ENCODE measurements around the gene GPC5. TPM values are rescaled to one million over a fixed set of nuclear protein-coding genes. Genes with fewer than 3 reads are reported as not detected.

GPC5 gene
- total and polyA plus RNA-seq, 2 of the 8 experiments (the other 6 are each of a cell fraction or from before 2014, with no cell fraction given) = 0.20 to 0.39 TPM

DNA sequence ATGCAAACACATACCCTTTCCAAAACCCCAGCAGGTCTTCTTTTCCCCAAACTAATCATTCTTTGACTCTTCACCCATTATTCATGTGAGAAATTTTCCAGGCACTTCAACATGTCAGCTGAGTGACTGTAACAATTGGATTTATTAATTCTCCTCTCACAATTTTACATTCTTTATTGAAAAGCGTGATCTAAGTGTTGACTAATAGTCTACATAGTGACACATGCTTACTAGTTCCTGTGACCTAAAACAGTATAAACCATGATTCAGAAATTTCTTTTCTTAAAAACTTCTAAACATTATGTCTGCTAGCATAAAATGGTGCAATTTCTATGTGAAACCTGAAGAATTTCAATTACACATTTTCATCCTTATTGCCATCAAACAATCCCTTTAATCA lies 532.3 kb downstream of the GPC5 start:
- Histone ChIP-seq H3K9ac (replicated peaks in 1 of 4; ENCODE audit: extremely low read depth in 1 of 4, low read depth in 3 of 4, low read length in 3 of 4) (no peak overlapping the region), H4K91ac (replicated peaks; ENCODE audit: insufficient read length, low read length) (no peak overlapping the region), H4K8ac (ENCODE audit: extremely low read depth, insufficient read depth, low read length) (no peak overlapping the region), H3K79me2 (ENCODE audit: control insufficient read depth in 1 of 2, insufficient read depth in 2 of 2, low read length in 2 of 2) (no peaks in the 10 kb centered on the region), H2BK15ac (ENCODE audit: low read length) (no peak overlapping the region), H4K20me1 (replicated peaks in 1 of 2; ENCODE audit: control insufficient read depth in 1 of 2, insufficient read depth in 2 of 2, low read length in 2 of 2) (no peaks in the 10 kb centered on the region), H2BK5ac (ENCODE audit: low read depth, low read length) (no peak overlapping the region), H2AFZ (ENCODE audit: low read length) (no peak overlapping the region), H2BK12ac (ENCODE audit: low read depth, low read length) (no peak overlapping the region), H3K4me1 (replicated peaks in 1 of 4; ENCODE audit: control insufficient read depth in 3 of 4, insufficient read depth in 4 of 4, low read length in 3 of 4) (no peaks in the 10 kb centered on the region), H3K4me3 (ENCODE audit: extremely low read depth in 1 of 4, insufficient read depth in 2 of 4, low read depth in 3 of 4, low read length in 4 of 4) (no peak overlapping the region), H2BK20ac (ENCODE audit: low read length) (no peak overlapping the region), H3K79me1 (ENCODE audit: low read depth, low read length) (no peaks in the 10 kb centered on the region), H3K23ac (ENCODE audit: insufficient read length) (no peak overlapping the region), H3K27ac (ENCODE audit: low read depth, low read length) (no peak overlapping the region), H3K4me2 (ENCODE audit: insufficient read depth in 1 of 2, low read depth in 2 of 2, low read length in 2 of 2) (no peak overlapping the region), H3K36me3 (ENCODE audit: control insufficient read depth in 2 of 4, insufficient read depth in 4 of 4, low read length in 3 of 4) (no peaks in the 10 kb centered on the region), H3K23me2 (ENCODE audit: low read depth, low read length) (no peaks in the 10 kb centered on the region), H3K27me3 (replicated peaks in 1 of 4; ENCODE audit: control insufficient read depth in 3 of 4, extremely low read depth in 1 of 4, insufficient read depth in 3 of 4, low read length in 3 of 4) (no peaks in the 10 kb centered on the region), H2BK120ac (replicated peaks; ENCODE audit: low read depth, low read length) (no peak overlapping the region), H3K14ac (ENCODE audit: insufficient read length) (no peak overlapping the region), H3K9me3 (ENCODE audit: insufficient read depth in 2 of 2, low read depth in 1 of 2, low read length in 1 of 2) (no peaks in the 10 kb centered on the region), H3K4ac (replicated peaks; ENCODE audit: insufficient read length, low read depth, low read length) (no peak overlapping the region), H4K5ac (ENCODE audit: insufficient read length, low read depth, low read length) (no peak overlapping the region), H2AK5ac (ENCODE audit: low read depth, low read length) (no peak overlapping the region), H3K18ac (ENCODE audit: extremely low read depth, low read length) (no peak overlapping the region), H3K56ac (replicated peaks; ENCODE audit: insufficient read length, low read depth, low read length) (no peak overlapping the region)
- 83% methylated on average over 1 of the region's 1 CpG; no CpG with 5 or more reads in 1 of the 2 experiments for WGBS, 2 experiments (ENCODE audit: extremely low coverage in 1 of 2, insufficient coverage in 1 of 2, insufficient read length in 1 of 2, insufficient replicate concordance in 2 of 2, low coverage in 1 of 2, low lambda C conversion rate in 2 of 2, missing lambda C conversion rate in 1 of 2)
- ChIA-PET CTCF (ENCODE audit: partially characterized antibody) (interaction anchor here (0.6 to 1.7 kb wide), 2 partner anchors 15 to 95 kb away, joined by 3 to 8 read pairs; no protein-coding TSS in a partner anchor), POLR2A (ENCODE audit: partially characterized antibody) (no interaction called here)
- DNase-seq (ENCODE audit: low read depth in 1 of 2, low spot score in 2 of 2) (no peak), FAIRE-seq (no peak)
- TF ChIP-seq POU5F1 (IDR thresholded peaks at IDR 0.05; ENCODE audit: low read depth, low read length) (no peak), MAX (IDR thresholded peaks at IDR 0.05) (no peak), MAFK (IDR thresholded peaks at IDR 0.05; ENCODE audit: low read depth, low read length) (no peak), BACH1 (IDR thresholded peaks at IDR 0.05; ENCODE audit: low read length) (no peak), ATF2 (IDR thresholded peaks at IDR 0.05; ENCODE audit: low read length) (no peak), NRF1 (IDR thresholded peaks at IDR 0.05; ENCODE audit: low read depth, low read length) (no peak), BRCA1 (IDR thresholded peaks at IDR 0.05; ENCODE audit: low read depth, low read length) (no peak), RBBP5 (IDR thresholded peaks at IDR 0.05; ENCODE audit: borderline replicate concordance, low read depth, low read length) (no peak)
- TF ChIP-seq, protein P1, sequence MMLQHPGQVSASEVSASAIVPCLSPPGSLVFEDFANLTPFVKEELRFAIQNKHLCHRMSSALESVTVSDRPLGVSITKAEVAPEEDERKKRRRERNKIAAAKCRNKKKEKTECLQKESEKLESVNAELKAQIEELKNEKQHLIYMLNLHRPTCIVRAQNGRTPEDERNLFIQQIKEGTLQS (IDR thresholded peaks at IDR 0.05; ENCODE audit: insufficient read depth, low read depth, low read length) = no peak

All from H1 (cell line).